GM19240 (cell line): ENCODE data around the gene IRAK1.

Experiments
- DNase-seq: peaks from one replicate; pipeline ENCODE4 v3.0.0; 2011; ENCODE audit warnings: low spot score; ENCODE audit not compliant: insufficient read length

Gene IRAK1

GRCh38 chrX:154019633-154020528 is at the start of gene IRAK1:
Gene IRAK1 (minus strand): TSS chrX:154019902. CDS start chrX:154019812, 90 bp downstream.
- no peak for DNase-seq

- no peak for DNase-seq
These were observed 48.9 kb upstream of the IRAK1 start for GRCh38 chrX:154068560-154068959.

- DNase-seq, result no peak
These were observed 45.1 kb upstream of the IRAK1 start for GRCh38 chrX:154064637-154065435.

- DNase-seq, result no peak
These were observed 43.5 kb upstream of the IRAK1 start for GRCh38 chrX:154063234-154063633.

- no peak for DNase-seq
These were observed 42.1 kb upstream of the IRAK1 start for GRCh38 chrX:154061801-154062200.

- no peak for DNase-seq
These were observed 40.1 kb upstream of the IRAK1 start for GRCh38 chrX:154059729-154060245.

GRCh38 chrX:154059231-154059630 is 39.5 kb upstream of the IRAK1 start:
- DNase-seq, result no peak

- DNase-seq, result no peak
These were observed 38.7 kb upstream of the IRAK1 start for GRCh38 chrX:154058214-154058997.

GRCh38 chrX:154057791-154058190 is 38.1 kb upstream of the IRAK1 start:
- no peak for DNase-seq

GRCh38 chrX:154056770-154057241 is 37.1 kb upstream of the IRAK1 start:
- DNase-seq, result no peak

GRCh38 chrX:154051201-154051810 is 31.6 kb upstream of the IRAK1 start:
- DNase-seq, result peak; percentile 25

GRCh38 chrX:154050113-154050495 is 30.4 kb upstream of the IRAK1 start:
- DNase-seq, result no peak

GRCh38 chrX:154049209-154050112 is 29.8 kb upstream of the IRAK1 start:
- DNase-seq, result no peak

GRCh38 chrX:154048398-154048797 is 28.7 kb upstream of the IRAK1 start:
- DNase-seq, result no peak

GRCh38 chrX:154046940-154047610 is 27.4 kb upstream of the IRAK1 start:
- no peak for DNase-seq

- DNase-seq, result no peak
These were observed 26.5 kb upstream of the IRAK1 start for GRCh38 chrX:154046031-154046781.

- no peak for DNase-seq
These were observed 24.4 kb upstream of the IRAK1 start for GRCh38 chrX:154044091-154044490.

GRCh38 chrX:154043003-154043763 is 23.5 kb upstream of the IRAK1 start:
- DNase-seq, result no peak
